Measurements from ENCODE around the gene NFATC1.

NFATC1 gene

GRCh38 chr18:79545255-79545654 is 149.5 kb downstream of the NFATC1 start:
- TF ChIP-seq PPARA (CRISPR knock-in tag; IDR thresholded peaks at IDR 0.05; ENCODE audit: borderline replicate concordance) (no peak), ZFP3 (CRISPR knock-in tag; IDR thresholded peaks at IDR 0.05) (no peak), CREB5 (CRISPR knock-in tag; IDR thresholded peaks at IDR 0.05; ENCODE audit: low read depth) (no peak), TOX (CRISPR knock-in tag; IDR thresholded peaks at IDR 0.05; ENCODE audit: borderline replicate concordance) (no peak)
- ATAC-seq = no peak

- ATAC-seq = no peak
- TF ChIP-seq ZNF565 (CRISPR knock-in tag; conservative IDR thresholded peaks at IDR 0.05; ENCODE audit: low read depth) (no peak), GLIS3 (CRISPR knock-in tag; IDR thresholded peaks at IDR 0.05) (no peak), ISL1 (CRISPR knock-in tag; IDR thresholded peaks at IDR 0.05) (no peak), ZC3H10 (CRISPR knock-in tag; IDR thresholded peaks at IDR 0.05) (no peak), PATZ1 (CRISPR knock-in tag; IDR thresholded peaks at IDR 0.05; ENCODE audit: borderline replicate concordance) (no peak), ZNF8 (CRISPR knock-in tag; IDR thresholded peaks at IDR 0.05) (no peak)
Measured at GRCh38 chr18:79545736-79546171, 150.0 kb downstream of the NFATC1 start.

- TF ChIP-seq RARB (CRISPR knock-in tag; IDR thresholded peaks at IDR 0.05) = no peak
- TF ChIP-seq CSDC2 (CRISPR knock-in tag; IDR thresholded peaks at IDR 0.05) = no peak
- no peak for TF ChIP-seq PPARA (CRISPR knock-in tag; IDR thresholded peaks at IDR 0.05; ENCODE audit: borderline replicate concordance)
- ATAC-seq = no peak
Measured at GRCh38 chr18:79546781-79547272, 151.1 kb downstream of the NFATC1 start.

GRCh38 chr18:79547413-79548076 is 151.8 kb downstream of the NFATC1 start:
- peak; percentile 30; the same call in 1 of the 3 replicates for ATAC-seq
- TF ChIP-seq CSRNP3 (CRISPR knock-in tag; IDR thresholded peaks at IDR 0.05) (no peak), PATZ1 (CRISPR knock-in tag; IDR thresholded peaks at IDR 0.05; ENCODE audit: borderline replicate concordance) (no peak), POU6F1 (CRISPR knock-in tag; IDR thresholded peaks at IDR 0.05; ENCODE audit: borderline replicate concordance, low read depth) (no peak), ZFP3 (CRISPR knock-in tag; IDR thresholded peaks at IDR 0.05) (no peak)

GRCh38 chr18:79548077-79548450 is 152.3 kb downstream of the NFATC1 start:
- ATAC-seq = no peak
- TF ChIP-seq CSDC2 (CRISPR knock-in tag; IDR thresholded peaks at IDR 0.05) (no peak), BACH2 (CRISPR knock-in tag; IDR thresholded peaks at IDR 0.05; ENCODE audit: borderline replicate concordance) (no peak), RARB (CRISPR knock-in tag; IDR thresholded peaks at IDR 0.05) (no peak), ZFP3 (CRISPR knock-in tag; IDR thresholded peaks at IDR 0.05) (no peak), TCF4 (CRISPR knock-in tag; IDR thresholded peaks at IDR 0.05; ENCODE audit: borderline replicate concordance) (no peak), TOX (CRISPR knock-in tag; IDR thresholded peaks at IDR 0.05; ENCODE audit: borderline replicate concordance) (no peak), PATZ1 (CRISPR knock-in tag; IDR thresholded peaks at IDR 0.05; ENCODE audit: borderline replicate concordance) (no peak), ESRRG (CRISPR knock-in tag; IDR thresholded peaks at IDR 0.05) (no peak), ZNF8 (CRISPR knock-in tag; IDR thresholded peaks at IDR 0.05) (no peak), ZFP30 (CRISPR knock-in tag; IDR thresholded peaks at IDR 0.05) (no peak), PPARA (CRISPR knock-in tag; IDR thresholded peaks at IDR 0.05; ENCODE audit: borderline replicate concordance) (no peak), GLIS3 (CRISPR knock-in tag; IDR thresholded peaks at IDR 0.05) (no peak), ISL1 (CRISPR knock-in tag; IDR thresholded peaks at IDR 0.05) (no peak), ZNF565 (CRISPR knock-in tag; conservative IDR thresholded peaks at IDR 0.05; ENCODE audit: low read depth) (no peak), TSHZ2 (CRISPR knock-in tag; IDR thresholded peaks at IDR 0.05) (no peak)
